ENCODE measurements around the gene ZMYND8.
"Not testable (repeated sequence)": the region's sequence is repeated elsewhere in the genome, so short reads cannot be mapped to it uniquely, and the experiment has no call there.

The ZMYND8 gene

GRCh38 chr20:47240096-47240495 lies 116.4 kb downstream of the ZMYND8 start:
- in situ Hi-C loops (cut with MboI; ENCODE audit: low pct_unique_long_range_greater_than_20kb, low sequenced_read_pairs); DNase-seq: not testable (repeated sequence)

DNA sequence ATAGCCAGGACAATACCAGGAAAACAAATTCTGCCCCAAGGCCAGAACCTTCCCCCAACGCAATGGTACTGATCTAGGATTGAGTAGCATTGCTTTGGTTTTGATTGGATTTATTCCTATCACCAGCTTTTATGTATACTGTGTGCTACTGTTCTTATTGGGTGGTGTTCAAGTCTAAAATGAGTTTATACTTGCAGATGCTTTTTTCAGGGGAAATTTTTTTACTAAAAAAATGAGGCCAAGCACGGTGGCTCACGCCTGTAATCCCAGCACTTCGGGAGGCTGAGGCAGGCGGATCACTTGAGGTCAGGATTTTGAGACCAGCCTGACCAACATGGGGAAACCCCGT lies 116.8 kb downstream of the ZMYND8 start:
- no peak for DNase-seq
- in situ Hi-C loops (cut with MboI; ENCODE audit: low pct_unique_long_range_greater_than_20kb, low sequenced_read_pairs): no loop called here

GRCh38 chr20:47238780-47239718 lies 117.5 kb downstream of the ZMYND8 start:
- no peak for DNase-seq
- in situ Hi-C loops (cut with MboI; ENCODE audit: low pct_unique_long_range_greater_than_20kb, low sequenced_read_pairs): no loop called here

- no peak for DNase-seq
- in situ Hi-C loops (cut with MboI; ENCODE audit: low pct_unique_long_range_greater_than_20kb, low sequenced_read_pairs): no loop called here
Measured at GRCh38 chr20:47237715-47238114, 118.8 kb downstream of the ZMYND8 start.

- no peak for DNase-seq
- in situ Hi-C loops (cut with MboI; ENCODE audit: low pct_unique_long_range_greater_than_20kb, low sequenced_read_pairs): no loop called here
Measured at GRCh38 chr20:47236639-47236900, 119.9 kb downstream of the ZMYND8 start.

DNA sequence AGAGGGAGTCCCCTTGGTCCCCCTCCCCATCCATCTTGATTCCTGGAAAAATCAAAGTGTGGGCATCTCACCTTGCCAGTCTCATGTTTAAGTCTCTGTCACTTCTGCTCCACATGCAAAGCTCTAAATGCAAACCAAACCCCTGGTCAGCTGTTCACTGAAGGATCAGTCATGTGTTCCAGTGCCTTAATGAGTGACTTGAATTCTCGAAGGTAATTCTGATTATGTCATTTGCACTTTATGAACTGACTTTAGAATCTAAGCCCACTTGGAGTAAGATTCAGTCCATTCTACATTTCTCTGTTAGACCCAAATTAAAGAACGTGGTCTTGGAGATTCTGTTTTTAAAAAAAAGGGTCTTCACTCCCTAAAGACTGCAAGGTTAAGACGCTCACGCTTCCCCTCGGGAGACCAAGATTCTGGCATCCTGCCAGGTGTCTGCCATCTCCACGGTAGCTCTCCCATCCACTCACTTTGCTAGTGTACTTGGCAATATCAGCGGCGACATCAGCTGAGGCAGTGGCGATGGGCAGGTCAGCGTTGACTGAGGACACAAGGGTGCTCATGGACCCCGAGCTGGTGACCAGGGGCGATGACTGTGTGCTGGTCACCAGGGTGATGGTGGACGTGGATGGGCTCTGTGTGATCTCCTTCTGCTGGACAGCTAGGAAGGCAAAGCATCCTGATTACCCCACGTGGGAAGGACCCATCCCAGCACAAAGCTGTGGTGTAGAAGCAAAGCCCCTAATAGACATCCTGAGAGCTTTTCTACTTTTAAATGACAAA lies 120.5 kb downstream of the ZMYND8 start:
- DNase-seq: no peak
- in situ Hi-C loops (cut with MboI; ENCODE audit: low pct_unique_long_range_greater_than_20kb, low sequenced_read_pairs): no loop called here

DNA sequence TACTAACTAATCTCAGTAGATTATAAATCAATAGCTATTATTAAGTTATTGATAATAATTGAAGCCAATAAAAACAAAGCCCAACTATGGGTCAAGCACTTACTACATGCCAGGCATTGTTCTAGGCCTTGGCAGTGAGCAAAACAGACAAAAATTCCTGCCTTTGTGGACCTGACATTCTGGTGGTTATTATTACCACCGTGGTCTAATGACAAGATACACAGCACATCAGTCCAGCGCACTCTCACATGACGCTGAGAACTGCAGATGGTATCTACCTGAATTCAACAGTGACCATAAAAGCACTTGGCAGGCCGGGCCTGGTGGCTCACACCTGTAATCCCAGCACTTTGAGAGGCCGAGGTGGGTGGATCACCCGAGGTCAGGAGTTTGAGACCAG lies 121.4 kb downstream of the ZMYND8 start:
- DNase-seq: no peak
- in situ Hi-C loops (cut with MboI; ENCODE audit: low pct_unique_long_range_greater_than_20kb, low sequenced_read_pairs): no loop called here

DNA sequence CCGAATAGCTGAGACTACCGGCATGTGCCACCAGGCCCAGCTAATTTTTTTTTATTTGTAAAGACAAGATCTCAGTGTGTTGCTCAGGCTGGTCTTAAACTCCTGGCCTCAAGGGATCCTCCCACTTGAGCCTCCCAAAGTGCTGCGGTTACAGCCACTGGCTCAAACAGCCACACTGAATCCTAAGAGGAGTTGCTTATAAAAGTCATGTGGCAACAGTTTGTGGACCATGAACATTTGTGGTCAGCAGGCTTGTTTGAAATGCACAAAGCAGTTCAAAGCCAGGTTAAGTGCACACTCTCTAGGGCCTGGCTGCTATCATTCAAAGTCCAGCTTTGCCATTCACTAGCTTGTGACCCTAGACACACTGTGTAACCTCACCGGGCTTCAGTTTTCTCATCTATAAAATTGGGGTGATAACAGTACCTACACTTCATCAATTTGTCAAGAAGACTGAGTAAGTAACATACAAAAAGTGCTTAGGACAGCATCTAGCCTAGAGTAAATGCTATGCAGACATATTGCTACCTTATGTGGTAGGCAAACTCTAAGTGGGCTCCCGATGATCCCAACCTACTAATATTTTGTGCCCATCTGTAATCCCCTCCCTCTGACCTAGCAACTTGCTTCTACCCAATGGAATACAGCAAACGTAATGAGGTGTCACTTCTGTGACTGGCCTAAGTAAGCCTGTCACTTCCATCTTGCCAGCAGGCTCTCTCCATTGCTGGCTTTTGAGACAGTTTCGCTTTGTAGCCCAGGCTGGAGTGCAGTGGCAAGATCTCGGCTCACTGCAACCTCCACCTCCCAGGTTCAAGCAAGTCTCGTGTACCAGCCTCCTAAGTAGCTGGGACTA lies 122.9 kb downstream of the ZMYND8 start:
- DNase-seq: no peak
- in situ Hi-C loops (cut with MboI; ENCODE audit: low pct_unique_long_range_greater_than_20kb, low sequenced_read_pairs): no loop called here

GRCh38 chr20:47232518-47232917 lies 124.0 kb downstream of the ZMYND8 start:
- in situ Hi-C loops (cut with MboI; ENCODE audit: low pct_unique_long_range_greater_than_20kb, low sequenced_read_pairs): no loop called here

DNA sequence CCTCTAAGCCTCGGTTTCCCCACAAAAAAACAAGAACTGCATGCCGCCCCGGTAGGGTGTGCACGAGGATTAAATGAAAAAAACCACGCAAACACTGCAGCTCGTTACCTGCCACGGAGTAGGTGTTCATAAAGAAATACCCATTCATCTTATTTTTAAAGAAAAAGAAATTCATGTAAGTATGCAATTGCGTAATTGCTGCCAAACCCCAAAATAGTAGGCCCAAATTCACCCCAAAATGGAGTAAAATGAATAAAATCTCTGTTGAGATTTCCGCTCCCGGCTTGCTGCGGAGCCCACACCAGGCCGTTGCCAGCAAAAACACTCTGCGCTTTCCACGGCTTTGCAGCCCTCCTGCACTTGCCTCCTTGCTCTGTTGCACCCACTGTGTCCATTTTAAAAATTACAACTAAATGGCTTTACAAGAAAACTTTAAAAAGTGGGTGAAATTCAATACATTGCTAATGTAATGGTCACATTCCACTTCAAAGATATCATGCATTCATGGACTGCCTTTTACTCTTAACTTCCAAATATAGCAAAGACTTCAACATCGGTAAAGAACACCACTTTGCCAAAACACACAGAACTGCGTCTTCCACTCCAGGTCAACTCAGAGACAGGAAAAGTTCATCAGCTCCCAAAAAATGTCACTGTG lies 125.0 kb downstream of the ZMYND8 start:
- in situ Hi-C loops (cut with MboI; ENCODE audit: low pct_unique_long_range_greater_than_20kb, low sequenced_read_pairs): no loop called here
- DNase-seq: no peak

More at GRCh38 chr20:47232518-47232917, 124.0 kb downstream of the ZMYND8 start:
- DNase-seq: no peak

DNA sequence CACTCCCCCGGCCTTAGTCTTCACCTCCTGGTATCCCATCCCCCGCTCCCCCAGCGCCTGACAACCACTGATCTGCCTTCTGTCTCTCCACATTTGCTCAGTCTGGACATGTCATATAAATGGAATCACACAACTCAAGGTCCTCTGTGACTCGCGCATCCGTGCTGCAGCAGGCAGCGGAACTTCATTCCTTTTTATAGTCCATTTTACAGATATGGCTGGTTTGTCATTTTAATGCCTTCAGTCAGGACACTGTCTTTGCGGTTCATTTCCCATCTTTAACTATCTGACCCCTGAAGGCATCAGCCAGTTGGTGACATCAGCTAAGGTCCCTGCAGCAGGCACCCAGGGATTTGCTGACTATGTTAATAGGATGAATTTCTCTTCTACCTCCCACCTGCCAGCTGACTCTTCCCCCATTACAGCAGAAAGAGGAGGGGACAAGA lies 125.7 kb downstream of the ZMYND8 start:
- in situ Hi-C loops (cut with MboI; ENCODE audit: low pct_unique_long_range_greater_than_20kb, low sequenced_read_pairs): no loop called here
- DNase-seq: no peak

- no peak for DNase-seq
- in situ Hi-C loops (cut with MboI; ENCODE audit: low pct_unique_long_range_greater_than_20kb, low sequenced_read_pairs): no loop called here
Measured at GRCh38 chr20:47228654-47229053, 127.8 kb downstream of the ZMYND8 start.

DNA sequence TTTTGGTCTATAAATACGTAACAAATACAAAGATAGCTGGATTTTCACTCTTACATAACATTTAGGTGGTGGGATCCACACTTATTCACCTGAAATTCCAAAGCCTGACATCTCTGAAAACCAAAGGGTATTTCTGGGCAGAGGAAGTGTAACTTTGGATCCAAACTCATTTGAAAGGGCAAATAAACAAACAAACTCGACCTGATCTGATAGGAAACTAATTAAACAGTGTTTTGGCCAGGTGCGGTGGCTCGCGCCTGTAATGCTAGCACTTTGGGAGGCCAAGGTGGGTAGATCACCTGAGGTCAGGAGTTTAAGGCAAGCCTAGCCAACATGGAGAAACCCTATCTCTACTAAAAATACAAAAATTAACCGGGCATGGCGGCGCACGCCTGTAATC lies 128.9 kb downstream of the ZMYND8 start:
- in situ Hi-C loops (cut with MboI; ENCODE audit: low pct_unique_long_range_greater_than_20kb, low sequenced_read_pairs): no loop called here

GRCh38 chr20:47227119-47227518 lies 129.4 kb downstream of the ZMYND8 start:
- no peak for DNase-seq
- in situ Hi-C loops (cut with MboI; ENCODE audit: low pct_unique_long_range_greater_than_20kb, low sequenced_read_pairs): no loop called here

More for the DNA sequence above, 128.9 kb downstream of the ZMYND8 start:
- DNase-seq: no peak

DNA sequence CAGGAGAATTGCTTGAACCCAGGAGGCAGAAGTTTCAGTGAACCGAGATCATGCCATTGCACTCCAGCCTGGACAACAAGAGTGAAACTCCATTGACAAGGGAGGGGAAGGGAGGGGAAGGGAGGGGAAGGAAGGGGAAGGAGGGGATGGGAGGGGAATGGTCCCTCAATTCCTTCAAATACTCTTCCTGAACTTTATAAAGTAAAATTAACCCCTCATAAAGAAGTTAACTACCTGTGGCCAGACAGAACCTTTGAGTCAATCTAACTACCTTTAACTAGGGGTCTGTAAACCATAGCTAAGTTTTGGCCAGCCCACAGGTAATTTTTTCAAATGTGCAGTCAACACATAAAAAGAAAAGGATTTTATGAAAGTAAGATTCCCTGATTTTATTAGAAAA lies 131.0 kb downstream of the ZMYND8 start:
- DNase-seq: no peak
- in situ Hi-C loops (cut with MboI; ENCODE audit: low pct_unique_long_range_greater_than_20kb, low sequenced_read_pairs): no loop called here

DNA sequence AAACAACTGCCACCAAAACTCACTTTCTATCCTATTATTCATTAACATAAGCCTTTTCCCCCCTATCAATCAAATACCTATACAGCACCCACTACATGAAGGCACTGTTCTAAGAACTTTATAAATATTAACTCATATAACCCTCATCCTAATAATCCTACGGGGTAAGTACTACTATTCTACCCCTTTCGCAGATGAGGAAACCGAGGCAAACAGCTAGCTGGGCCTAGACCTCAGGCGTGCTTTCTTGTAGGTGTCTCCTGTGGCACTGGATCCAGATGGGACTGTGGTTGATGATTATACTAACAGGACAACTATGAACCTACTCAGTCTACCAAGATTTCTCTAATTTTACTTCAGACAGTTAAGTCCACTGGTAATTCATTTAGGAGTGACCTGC lies 131.6 kb downstream of the ZMYND8 start:
- DNase-seq: no peak
- in situ Hi-C loops (cut with MboI; ENCODE audit: low pct_unique_long_range_greater_than_20kb, low sequenced_read_pairs): no loop called here

GRCh38 chr20:47224300-47224791 lies 132.2 kb downstream of the ZMYND8 start:
- in situ Hi-C loops (cut with MboI; ENCODE audit: low pct_unique_long_range_greater_than_20kb, low sequenced_read_pairs): no loop called here
- no peak for DNase-seq

DNA sequence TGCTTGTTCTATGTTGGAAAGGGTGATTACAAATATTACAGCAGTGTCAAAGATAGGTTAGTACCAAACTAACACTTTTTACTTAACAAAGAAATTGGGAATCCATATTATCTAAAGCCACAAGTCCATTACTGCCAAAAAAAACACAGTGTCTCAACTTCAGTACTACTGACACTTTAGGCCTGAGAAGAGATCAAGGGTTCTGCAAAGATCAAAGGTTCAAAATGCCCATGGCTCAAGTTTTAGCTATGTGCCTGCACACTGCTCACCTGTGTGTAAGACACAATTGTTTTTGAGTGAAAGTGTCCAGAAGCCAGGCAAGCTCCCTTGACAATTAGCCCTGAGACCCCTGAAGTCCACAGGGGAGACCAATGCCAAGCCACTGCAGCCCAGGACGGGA lies 132.6 kb downstream of the ZMYND8 start:
- in situ Hi-C loops (cut with MboI; ENCODE audit: low pct_unique_long_range_greater_than_20kb, low sequenced_read_pairs): no loop called here
- no peak for DNase-seq
